Measurements from ENCODE around the gene PNCK. TPM values are rescaled to one million over a fixed set of nuclear protein-coding genes. Genes with fewer than 3 reads are reported as not detected.

The PNCK gene
- total RNA-seq, 1 experiment from 2014 or later = 0.60 TPM

GRCh38 chrX:153634236-153634635, 39.4 kb downstream of the PNCK start:
- ChIA-PET CTCF (no interaction called here), POLR2A (ENCODE audit: low non-redundant PET) (no interaction called here)
- intact Hi-C loops (cut with micrococcal nuclease; ENCODE audit: unreplicated experiment) = no loop called here
- Histone ChIP-seq H3K9me3 (ENCODE audit: low read depth, low read length, poor library complexity, severe bottlenecking) (no peaks in the 10 kb centered on the region), H3K4me1 (ENCODE audit: insufficient read depth, low read length, poor library complexity, severe bottlenecking) (no peaks in the 10 kb centered on the region), H3K4me3 (ENCODE audit: low read depth, low read length, poor library complexity, severe bottlenecking) (no peak overlapping the region), H3K36me3 (ENCODE audit: insufficient read depth, low read length, poor library complexity, severe bottlenecking) (no peaks in the 10 kb centered on the region), H3K27me3 (replicated peaks; ENCODE audit: insufficient read depth, low read depth, low read length, poor library complexity) (no peaks in the 10 kb centered on the region), H3K27ac (ENCODE audit: low read depth, low read length, poor library complexity, severe bottlenecking) (no peak overlapping the region)
- no TSS peak for BruUV-seq (replicated peaks)
- TF ChIP-seq CTCF (conservative IDR thresholded peaks at IDR 0.05; ENCODE audit: low read depth, low read length) = no peak
- TF ChIP-seq EZH2 (IDR thresholded peaks at IDR 0.05; ENCODE audit: borderline replicate concordance, low read depth, low read length, poor library complexity, severe bottlenecking) = no peak
- DNase-seq (ENCODE audit: low spot score) = no peak

- Histone ChIP-seq H3K36me3 (ENCODE audit: insufficient read depth, low read length, poor library complexity, severe bottlenecking) (no peaks in the 10 kb centered on the region), H3K9me3 (ENCODE audit: low read depth, low read length, poor library complexity, severe bottlenecking) (no peaks in the 10 kb centered on the region), H3K4me1 (ENCODE audit: insufficient read depth, low read length, poor library complexity, severe bottlenecking) (no peaks in the 10 kb centered on the region), H3K27me3 (replicated peaks; ENCODE audit: insufficient read depth, low read depth, low read length, poor library complexity) (no peaks in the 10 kb centered on the region), H3K27ac (ENCODE audit: low read depth, low read length, poor library complexity, severe bottlenecking) (no peak overlapping the region), H3K4me3 (ENCODE audit: low read depth, low read length, poor library complexity, severe bottlenecking) (no peak overlapping the region)
- no TSS peak for BruUV-seq (replicated peaks)
- no peak for DNase-seq (ENCODE audit: low spot score)
- intact Hi-C loops (cut with micrococcal nuclease; ENCODE audit: unreplicated experiment) = no loop called here
- ChIA-PET CTCF (no interaction called here), POLR2A (ENCODE audit: low non-redundant PET) (no interaction called here)
- no peak for TF ChIP-seq CTCF (conservative IDR thresholded peaks at IDR 0.05; ENCODE audit: low read depth, low read length)
- TF ChIP-seq EZH2 (IDR thresholded peaks at IDR 0.05; ENCODE audit: borderline replicate concordance, low read depth, low read length, poor library complexity, severe bottlenecking) = no peak
These were observed 39.9 kb downstream of the PNCK start for GRCh38 chrX:153633607-153634180.

- Histone ChIP-seq H3K9me3 (ENCODE audit: low read depth, low read length, poor library complexity, severe bottlenecking) (no peaks in the 10 kb centered on the region), H3K4me1 (ENCODE audit: insufficient read depth, low read length, poor library complexity, severe bottlenecking) (no peaks in the 10 kb centered on the region), H3K4me3 (ENCODE audit: low read depth, low read length, poor library complexity, severe bottlenecking) (no peak overlapping the region), H3K27ac (ENCODE audit: low read depth, low read length, poor library complexity, severe bottlenecking) (no peak overlapping the region), H3K36me3 (ENCODE audit: insufficient read depth, low read length, poor library complexity, severe bottlenecking) (no peaks in the 10 kb centered on the region), H3K27me3 (replicated peaks; ENCODE audit: insufficient read depth, low read depth, low read length, poor library complexity) (no peaks in the 10 kb centered on the region)
- TF ChIP-seq CTCF (conservative IDR thresholded peaks at IDR 0.05; ENCODE audit: low read depth, low read length) = no peak
- TF ChIP-seq EZH2 (IDR thresholded peaks at IDR 0.05; ENCODE audit: borderline replicate concordance, low read depth, low read length, poor library complexity, severe bottlenecking) = no peak
- BruUV-seq (replicated peaks) = no TSS peak
- no peak for DNase-seq (ENCODE audit: low spot score)
- intact Hi-C loops (cut with micrococcal nuclease; ENCODE audit: unreplicated experiment) = no loop called here
- ChIA-PET CTCF (no interaction called here), POLR2A (ENCODE audit: low non-redundant PET) (no interaction called here)
These were observed 40.6 kb downstream of the PNCK start for GRCh38 chrX:153633048-153633447.

All from A673 (cell line).